Endothelial cell of umbilical vein (primary cell): Measurements from ENCODE around the gene CCL8. TPM values are rescaled to one million over a fixed set of nuclear protein-coding genes. Genes with fewer than 3 reads are reported as not detected.

Source experiments
- BruUV-seq: library from RNA; stranded (reverse); fragments of 400-500 nt; replicated peaks from 2 replicates; lab custom pipeline; 2021; lab: Mats Ljungman, UMichigan
- CTCF ChIA-PET: fragments of 300-600, 350-600 bp; sonication (Branson Sonifier 250); formaldehyde crosslinking; loops from one replicate; lab custom pipeline; 2021; ENCODE audit warnings: antibody characterized with exemption, inconsistent platforms; lab: Charles Lee
- POLR2A ChIA-PET: fragments of 300-600, 350-600 bp; sonication (Branson Sonifier 250); formaldehyde crosslinking; loops from one replicate; lab custom pipeline; 2021; ENCODE audit warnings: antibody characterized with exemption, inconsistent platforms; lab: Charles Lee
- DNase-seq: peaks from one replicate; pipeline ENCODE4 v3.0.0-alpha.2; 2011; ENCODE audit warnings: low read depth, low spot score
- FAIRE-seq: peaks from 2 replicates; lab custom pipeline; 2011; peaks lifted over from hg19 to GRCh38; lab: Jason Lieb, UNC
- H2AFZ ChIP-seq: 2 replicates; pipeline ENCODE4 v1.6.0; 2012; ENCODE audit warnings: low read depth, low read length, control low read depth, inconsistent platforms
- H3K27ac ChIP-seq: 2 replicates; pipeline ENCODE4 v1.5.1; 2011; ENCODE audit warnings: low read depth, mild to moderate bottlenecking, control low read depth, low read length, moderate library complexity; ENCODE audit not compliant: insufficient read depth
- H3K27me3 ChIP-seq, 2 experiments: 2 replicates each; pipeline versions ENCODE4 v1.6.0 to v1.6.1; 2011; ENCODE audit warnings: low read length in 2 of 2, mixed read lengths in 1 of 2; ENCODE audit not compliant: control insufficient read depth in 2 of 2, insufficient read depth in 2 of 2
- H3K36me3 ChIP-seq, 2 experiments: 2 replicates in 1 of 2; 3 replicates in 1 of 2; pipeline ENCODE4 v1.5.1; 2011; ENCODE audit warnings: low read length in 2 of 2, mild to moderate bottlenecking in 1 of 2, moderate library complexity in 1 of 2; ENCODE audit not compliant: control insufficient read depth in 2 of 2, insufficient read depth in 2 of 2; ENCODE audit errors: extremely low read depth in 1 of 2
- H3K4me1 ChIP-seq: 3 replicates; pipeline ENCODE4 v1.5.1; 2011; ENCODE audit warnings: mild to moderate bottlenecking, low read length; ENCODE audit not compliant: control insufficient read depth, insufficient read depth; ENCODE audit errors: extremely low read depth
- H3K4me2 ChIP-seq: 2 replicates; pipeline ENCODE4 v1.6.1; 2011; ENCODE audit warnings: low read length, control low read depth, mixed read lengths; ENCODE audit not compliant: insufficient read depth
- H3K4me3 ChIP-seq, 3 experiments: fragments of 200-600 bp in 1 of 3; sonication (generic), shearing (Covaris generic) in 1 of 3; replicated peaks in 1 of 3; 2 replicates each; pipeline ENCODE4 v1.5.1; 2011 to 2016; ENCODE audit warnings: control low read depth in 3 of 3, low read length in 3 of 3, mild to moderate bottlenecking in 2 of 3, inconsistent platforms in 1 of 3, low read depth in 1 of 3, moderate library complexity in 1 of 3; ENCODE audit not compliant: insufficient read depth in 1 of 3
- H3K79me2 ChIP-seq: 2 replicates; pipeline ENCODE4 v1.6.0; 2012; ENCODE audit warnings: low read length, inconsistent platforms; ENCODE audit not compliant: control insufficient read depth, insufficient read depth
- H3K9ac ChIP-seq: replicated peaks from 2 replicates; pipeline ENCODE3; 2011; ENCODE audit warnings: low read length, control low read depth; ENCODE audit not compliant: insufficient read depth; ENCODE audit errors: extremely low read depth
- H3K9me1 ChIP-seq: replicated peaks from 3 replicates; pipeline ENCODE4 v1.6.0; 2011; ENCODE audit warnings: mild to moderate bottlenecking, low read length; ENCODE audit not compliant: control insufficient read depth, insufficient read depth; ENCODE audit errors: extremely low read depth
- H3K9me3 ChIP-seq: replicated peaks from 2 replicates; pipeline ENCODE4 v1.5.1; 2012; ENCODE audit warnings: low read length, inconsistent platforms; ENCODE audit not compliant: control insufficient read depth, insufficient read depth
- H4K20me1 ChIP-seq: replicated peaks from 2 replicates; pipeline ENCODE3; 2011; ENCODE audit warnings: mild to moderate bottlenecking, low read length; ENCODE audit not compliant: control insufficient read depth, insufficient read depth; ENCODE audit errors: extremely low read depth
- EZH2 ChIP-seq: IDR thresholded peaks from 2 replicates; pipeline ENCODE4 v1.6.1; 2012; ENCODE audit warnings: borderline replicate concordance, low read depth, mild to moderate bottlenecking, moderate library complexity, low read length, inconsistent platforms; ENCODE audit not compliant: severe bottlenecking
- FOS ChIP-seq: IDR thresholded peaks from 2 replicates; pipeline ENCODE4 v1.6.1; 2011; ENCODE audit warnings: mild to moderate bottlenecking, low read length, moderate library complexity, borderline replicate concordance; ENCODE audit not compliant: insufficient read depth
- GATA2 ChIP-seq: IDR thresholded peaks from 2 replicates; pipeline ENCODE4 v1.7.0; 2011; ENCODE audit warnings: low read depth, mild to moderate bottlenecking, moderate library complexity, mixed read lengths, low read length; ENCODE audit not compliant: insufficient read length, insufficient read depth
- JUN ChIP-seq: IDR thresholded peaks from 2 replicates; pipeline ENCODE4 v1.6.1; 2011; ENCODE audit warnings: borderline replicate concordance, low read depth; ENCODE audit not compliant: insufficient read length, insufficient read depth
- MYC ChIP-seq: IDR thresholded peaks from one replicate; pipeline ENCODE4 v1.6.1; 2011; ENCODE audit warnings: mild to moderate bottlenecking, low read depth, low read length
- POLR2A ChIP-seq: IDR thresholded peaks from 2 replicates; pipeline ENCODE4 v1.6.1; 2012; ENCODE audit warnings: low read depth, mild to moderate bottlenecking, control low read depth, low read length
- POLR2AphosphoS5 ChIP-seq: IDR thresholded peaks from 2 replicates; pipeline ENCODE4 v1.6.1; 2012; ENCODE audit warnings: low read depth, mild to moderate bottlenecking, control low read depth, low read length, moderate library complexity; ENCODE audit not compliant: insufficient read depth
- dilution Hi-C: fragments of 300-500 bp; cut with MboI; formaldehyde crosslinking; loops from one replicate; pipeline ENCODE4 v1.15.0; 2019; ENCODE audit warnings: low sequenced_read_pairs; ENCODE audit not compliant: extremely low pct_ligation_motif_present
- intact Hi-C: fragments of 100-400 bp; cut with micrococcal nuclease; formaldehyde crosslinking; loops from one replicate; pipeline ENCODE4 v1.10.0; 2022
- polyA plus RNA-seq, 4 experiments: library from polyadenylated mRNA; depleted of rRNA in 3 of 4; stranded (reverse) in 3 of 4; unstranded in 1 of 4; fragments of >200 nt; gene quantifications; 2 replicates each; pipeline versions ENCODE4 v1.2.1 to v1.2.3, GENCODE V29; 2011 to 2012; ENCODE audit warnings: missing spikeins in 1 of 4
- total RNA-seq: library from RNA; stranded (reverse); gene quantifications from 2 replicates; pipeline ENCODE4 v1.2.3, GENCODE V29; 2021
- TF ChIP-seq, protein P1 (sequence below), 2 donors: IDR thresholded peaks; 1 replicate in 1 of 2; 2 replicates in 1 of 2; pipeline ENCODE4 v1.5.1; 2011; ENCODE audit warnings: low read length in 2 of 2, mild to moderate bottlenecking in 2 of 2, moderate library complexity in 2 of 2, control low read depth in 1 of 2, inconsistent platforms in 1 of 2, low read depth in 1 of 2; ENCODE audit not compliant: insufficient read depth in 1 of 2; ENCODE audit errors: extremely low read depth in 1 of 2
- TF ChIP-seq, protein P2 (sequence below): IDR thresholded peaks from 2 replicates; pipeline ENCODE4 v1.6.1; 2011; ENCODE audit not compliant: insufficient read depth, insufficient read length

The CCL8 gene
- total and polyA plus RNA-seq, 2 donors (not counting 3 experiments of a cell fraction or from before 2014, with no cell fraction given): not detected

DNA sequence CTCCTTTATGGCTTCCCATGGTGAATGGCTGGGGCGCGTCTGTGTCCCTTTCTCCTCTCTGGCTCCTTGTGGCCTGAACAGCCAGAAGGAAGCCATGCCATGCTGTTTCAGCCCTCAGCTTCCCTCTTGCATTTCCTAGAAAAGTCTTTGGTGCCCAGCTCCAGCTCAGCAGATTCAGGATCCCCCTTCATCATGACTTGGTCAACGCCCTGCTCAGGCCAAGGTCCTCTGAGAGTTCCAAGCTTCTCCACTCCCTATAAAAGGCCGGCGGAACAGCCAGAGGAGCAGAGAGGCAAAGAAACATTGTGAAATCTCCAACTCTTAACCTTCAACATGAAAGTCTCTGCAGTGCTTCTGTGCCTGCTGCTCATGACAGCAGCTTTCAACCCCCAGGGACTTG lies 37.0 kb downstream of the CCL8 start, which contains the start of gene CCL13:
CCL13 (plus strand) TSS at position 287 of the 400 bp plus-strand sequence; CDS start at position 334, 47 bp downstream.
- Histone ChIP-seq H3K79me2 (no peaks in the 10 kb centered on the region), H3K9ac (no peak within 1 kb of the TSS), H4K20me1 (no peaks in the 10 kb centered on the region), H2AFZ (no peak within 1 kb of the TSS), H3K27ac (no peak within 1 kb of the TSS), H3K27me3 (peaks cover 2 to 3% of the 10 kb centered on the region in 2 experiments), H3K36me3 (no peaks in the 10 kb centered on the region), H3K9me1 (no peaks in the 10 kb centered on the region), H3K4me2 (no peak within 1 kb of the TSS), H3K4me3 (no peak within 1 kb of the TSS), H3K9me3 (no peaks in the 10 kb centered on the region), H3K4me1 (peaks cover 2% of the 10 kb centered on the region)
- BruUV-seq: no TSS peak
- dilution Hi-C loops: no loop called here
- no peak for TF ChIP-seq MYC
- TF ChIP-seq, protein P1, sequence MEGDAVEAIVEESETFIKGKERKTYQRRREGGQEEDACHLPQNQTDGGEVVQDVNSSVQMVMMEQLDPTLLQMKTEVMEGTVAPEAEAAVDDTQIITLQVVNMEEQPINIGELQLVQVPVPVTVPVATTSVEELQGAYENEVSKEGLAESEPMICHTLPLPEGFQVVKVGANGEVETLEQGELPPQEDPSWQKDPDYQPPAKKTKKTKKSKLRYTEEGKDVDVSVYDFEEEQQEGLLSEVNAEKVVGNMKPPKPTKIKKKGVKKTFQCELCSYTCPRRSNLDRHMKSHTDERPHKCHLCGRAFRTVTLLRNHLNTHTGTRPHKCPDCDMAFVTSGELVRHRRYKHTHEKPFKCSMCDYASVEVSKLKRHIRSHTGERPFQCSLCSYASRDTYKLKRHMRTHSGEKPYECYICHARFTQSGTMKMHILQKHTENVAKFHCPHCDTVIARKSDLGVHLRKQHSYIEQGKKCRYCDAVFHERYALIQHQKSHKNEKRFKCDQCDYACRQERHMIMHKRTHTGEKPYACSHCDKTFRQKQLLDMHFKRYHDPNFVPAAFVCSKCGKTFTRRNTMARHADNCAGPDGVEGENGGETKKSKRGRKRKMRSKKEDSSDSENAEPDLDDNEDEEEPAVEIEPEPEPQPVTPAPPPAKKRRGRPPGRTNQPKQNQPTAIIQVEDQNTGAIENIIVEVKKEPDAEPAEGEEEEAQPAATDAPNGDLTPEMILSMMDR (IDR thresholded peaks at IDR 0.05; ENCODE audit: extremely low read depth in 1 of 2, insufficient read depth in 1 of 2, low read depth in 1 of 2, low read length in 2 of 2): no peak
- TF ChIP-seq EZH2: no peak
- TF ChIP-seq POLR2AphosphoS5: no peak
- TF ChIP-seq GATA2: no peak
- no peak for TF ChIP-seq JUN
- no peak for TF ChIP-seq POLR2A
- TF ChIP-seq, protein P2, sequence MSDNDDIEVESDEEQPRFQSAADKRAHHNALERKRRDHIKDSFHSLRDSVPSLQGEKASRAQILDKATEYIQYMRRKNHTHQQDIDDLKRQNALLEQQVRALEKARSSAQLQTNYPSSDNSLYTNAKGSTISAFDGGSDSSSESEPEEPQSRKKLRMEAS: no peak
- TF ChIP-seq FOS: no peak
- DNase-seq (no peak), FAIRE-seq (no peak)
- CTCF ChIA-PET: interaction anchor here (0.9 to 13.6 kb wide), 6 partner anchors 10 to 185 kb away, joined by 3 to 561 read pairs (median 6); no protein-coding TSS in a partner anchor
- POLR2A ChIA-PET: no interaction called here
- intact Hi-C loops: no loop called here
